Uterus (tissue), 2 donors: ENCODE data around the gene VPS9D1.

Source experiments
- POLR2A ChIP-seq, 2 donors: fragments of 450-650 bp; IDR thresholded peaks; one replicate each; pipeline ENCODE4 v1.6.1; 2016; ENCODE audit warnings: antibody characterized with exemption in 2 of 2, mild to moderate bottlenecking in 1 of 2, moderate library complexity in 1 of 2
- TF ChIP-seq, protein P1 (sequence below), 4 experiments: fragments of 200-600 bp in 2 of 4; fragments of 450-650 bp in 2 of 4; sonication (generic) in 2 of 4; IDR thresholded peaks; one replicate each; pipeline ENCODE4 v1.5.1; 2016 to 2019; ENCODE audit warnings: antibody characterized with exemption in 4 of 4, mild to moderate bottlenecking in 2 of 4, moderate library complexity in 1 of 4

DNA sequence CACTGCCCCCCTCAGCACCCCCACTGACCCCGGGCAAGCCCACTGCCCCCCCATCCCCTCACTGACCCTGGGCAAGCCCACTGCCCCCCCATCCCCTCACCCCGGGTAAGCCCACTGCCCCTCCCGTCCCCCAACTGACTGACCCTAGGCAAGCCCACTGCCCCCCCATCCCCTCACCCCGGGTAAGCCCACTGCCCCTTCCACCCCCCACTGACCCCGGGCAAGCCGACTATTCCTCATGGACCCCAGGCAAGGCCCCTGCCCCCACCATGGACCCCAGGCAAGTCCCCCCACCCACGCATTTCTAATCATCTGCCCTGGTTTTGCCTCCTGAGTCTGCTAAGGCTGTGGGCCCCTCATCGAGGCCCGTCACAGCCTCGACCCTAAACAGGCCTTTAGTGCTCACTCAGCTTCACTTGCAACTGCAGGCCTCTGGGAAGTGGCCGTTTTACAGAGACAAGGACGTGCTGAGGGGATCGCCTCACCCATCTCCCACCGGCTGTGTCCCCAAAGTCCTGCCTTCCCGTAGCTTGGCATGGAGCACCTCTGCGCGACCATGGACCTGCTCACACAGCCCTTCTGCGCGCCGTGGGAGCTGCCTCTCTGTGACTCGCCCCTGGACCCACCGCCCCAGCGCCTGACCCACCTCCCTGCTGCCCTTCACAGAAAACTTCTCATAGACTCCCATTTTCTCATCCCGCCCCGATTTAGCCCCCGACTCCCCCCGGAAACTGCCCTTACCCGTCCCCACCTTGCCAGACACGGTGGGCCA is 3.6 kb downstream of the VPS9D1 start:
- no peak for TF ChIP-seq POLR2A (IDR thresholded peaks at IDR 0.05)
- TF ChIP-seq, protein P1, sequence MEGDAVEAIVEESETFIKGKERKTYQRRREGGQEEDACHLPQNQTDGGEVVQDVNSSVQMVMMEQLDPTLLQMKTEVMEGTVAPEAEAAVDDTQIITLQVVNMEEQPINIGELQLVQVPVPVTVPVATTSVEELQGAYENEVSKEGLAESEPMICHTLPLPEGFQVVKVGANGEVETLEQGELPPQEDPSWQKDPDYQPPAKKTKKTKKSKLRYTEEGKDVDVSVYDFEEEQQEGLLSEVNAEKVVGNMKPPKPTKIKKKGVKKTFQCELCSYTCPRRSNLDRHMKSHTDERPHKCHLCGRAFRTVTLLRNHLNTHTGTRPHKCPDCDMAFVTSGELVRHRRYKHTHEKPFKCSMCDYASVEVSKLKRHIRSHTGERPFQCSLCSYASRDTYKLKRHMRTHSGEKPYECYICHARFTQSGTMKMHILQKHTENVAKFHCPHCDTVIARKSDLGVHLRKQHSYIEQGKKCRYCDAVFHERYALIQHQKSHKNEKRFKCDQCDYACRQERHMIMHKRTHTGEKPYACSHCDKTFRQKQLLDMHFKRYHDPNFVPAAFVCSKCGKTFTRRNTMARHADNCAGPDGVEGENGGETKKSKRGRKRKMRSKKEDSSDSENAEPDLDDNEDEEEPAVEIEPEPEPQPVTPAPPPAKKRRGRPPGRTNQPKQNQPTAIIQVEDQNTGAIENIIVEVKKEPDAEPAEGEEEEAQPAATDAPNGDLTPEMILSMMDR (IDR thresholded peaks at IDR 0.05) = no peak
